KG1 (cell line): ENCODE results near the gene FLOT2.
"Not testable (repeated sequence)": the region's sequence is repeated elsewhere in the genome, so short reads cannot be mapped to it uniquely, and the experiment has no call there.

ENCODE experiments used
- DNase-seq: peaks from one replicate; lab custom pipeline; 2025; lab: John Stamatoyannopoulos, UW

FLOT2 gene

DNA sequence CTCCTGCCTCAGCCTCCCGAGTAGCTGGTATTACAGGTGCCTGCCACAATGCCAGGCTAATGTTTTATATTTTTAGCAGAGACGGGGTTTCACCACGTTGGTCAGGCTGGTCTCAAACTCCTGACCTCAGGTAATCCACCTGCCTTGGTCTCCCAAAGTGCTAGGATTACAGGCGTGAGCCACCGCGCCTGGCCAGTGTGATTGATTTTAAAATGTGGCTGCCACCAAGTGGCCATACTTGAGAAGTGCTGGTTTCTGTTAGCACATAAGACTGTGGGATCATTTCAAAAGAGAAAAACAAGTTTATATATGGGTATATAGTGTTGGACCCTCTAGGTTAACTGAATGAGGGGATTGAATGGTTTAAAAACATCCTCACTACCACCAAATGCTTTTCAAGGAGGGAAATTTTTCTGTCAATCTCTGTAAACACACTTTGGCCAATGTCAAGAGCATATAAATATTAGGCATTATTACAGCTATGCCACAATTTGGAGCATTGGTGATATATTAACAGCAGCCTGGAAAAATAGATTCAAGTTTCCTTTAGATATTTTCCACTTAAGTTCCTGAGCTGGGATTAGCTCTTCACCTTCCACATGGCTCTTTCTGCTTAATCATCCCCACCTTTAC lies 18.9 kb upstream of the FLOT2 start:
- no peak for DNase-seq

DNA sequence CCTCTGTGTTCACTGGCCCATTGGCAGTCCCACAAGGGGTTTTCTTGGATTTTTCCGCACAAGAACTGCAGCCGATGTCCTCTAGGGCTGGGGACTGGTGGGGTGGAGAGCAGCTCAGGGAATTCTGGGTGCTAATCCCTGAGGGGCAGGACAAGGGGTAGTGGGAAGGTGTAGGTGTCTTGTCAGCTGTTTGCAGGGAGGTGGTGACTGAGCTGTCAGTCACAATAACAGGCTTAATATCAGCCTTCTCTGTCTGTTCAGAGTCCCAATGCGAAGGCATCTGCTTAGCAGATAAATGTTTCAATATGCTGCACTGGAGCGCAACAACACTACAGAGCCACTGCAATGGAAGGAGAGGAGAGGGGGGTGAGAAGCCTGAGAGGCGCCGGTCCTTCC lies 15.4 kb upstream of the FLOT2 start:
- DNase-seq, result no peak

DNA sequence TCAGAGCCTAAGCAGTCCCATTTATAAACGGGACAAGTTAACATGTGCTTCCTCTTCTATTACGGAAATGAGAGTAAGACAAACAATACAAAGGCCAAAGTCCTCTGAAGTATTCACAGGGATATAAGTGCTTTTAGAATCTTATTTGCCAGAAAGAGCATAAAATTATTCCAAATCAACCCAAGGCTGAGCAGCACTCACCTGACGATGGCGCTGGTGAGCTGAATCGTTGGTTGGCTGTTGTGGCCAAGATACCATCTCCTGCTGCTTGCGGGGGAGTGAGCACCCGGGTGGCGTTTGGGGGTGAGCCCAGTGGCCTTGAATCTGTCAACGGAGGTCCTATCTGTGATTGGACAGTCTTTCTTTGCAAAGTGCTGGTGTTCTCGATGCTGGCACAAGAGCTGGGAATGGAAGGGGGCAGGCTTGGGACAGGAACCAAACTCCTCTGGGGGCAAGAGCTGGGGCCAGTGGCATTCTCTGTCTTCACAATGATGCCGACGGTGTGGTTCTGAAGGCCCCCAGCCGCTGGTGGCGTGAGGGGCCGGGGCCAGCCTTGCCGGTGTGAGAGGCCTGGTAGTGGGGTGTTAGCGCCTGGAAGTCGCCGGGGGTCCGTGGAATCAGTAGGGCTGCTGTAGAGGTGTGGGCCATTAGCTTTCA lies 14.9 kb upstream of the FLOT2 start:
- no peak for DNase-seq

DNA sequence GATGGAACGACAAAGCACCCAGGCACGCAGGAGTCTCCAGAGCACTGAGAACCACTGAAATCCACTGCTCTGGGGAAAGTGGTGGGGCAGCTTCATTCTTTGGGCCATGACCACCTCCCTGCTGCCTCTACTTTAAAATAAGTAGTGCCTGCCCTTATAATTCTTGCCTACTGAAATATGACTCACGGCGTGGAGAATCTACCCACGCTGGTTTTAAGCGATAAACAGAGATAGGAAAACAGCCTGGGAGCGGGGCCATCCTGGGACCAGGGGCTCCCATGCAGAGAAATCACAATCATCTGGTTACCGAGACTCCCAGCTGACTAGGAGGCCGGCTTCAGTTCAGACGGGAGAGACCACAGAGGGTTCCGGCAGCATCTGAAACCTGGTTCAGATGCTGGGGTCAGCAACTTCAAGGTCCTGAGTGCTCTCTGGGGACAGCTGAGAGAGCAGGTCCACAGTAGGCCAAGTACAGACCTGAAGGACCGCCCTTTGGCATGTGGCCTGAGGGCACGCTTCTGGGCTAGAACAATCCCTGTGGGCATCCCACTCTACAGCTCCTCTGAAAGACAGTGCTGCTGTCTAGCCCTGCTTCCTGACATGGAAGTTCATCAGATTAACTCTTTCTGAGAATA lies 14.0 kb upstream of the FLOT2 start:
- no peak for DNase-seq

GRCh38 chr17:28910534-28910933 lies 13.0 kb upstream of the FLOT2 start:
- DNase-seq, result no peak

GRCh38 chr17:28908640-28909167 lies 11.2 kb upstream of the FLOT2 start:
- no peak for DNase-seq

- no peak for DNase-seq
Observed at GRCh38 chr17:28907709-28908475, 10.4 kb upstream of the FLOT2 start.

DNA sequence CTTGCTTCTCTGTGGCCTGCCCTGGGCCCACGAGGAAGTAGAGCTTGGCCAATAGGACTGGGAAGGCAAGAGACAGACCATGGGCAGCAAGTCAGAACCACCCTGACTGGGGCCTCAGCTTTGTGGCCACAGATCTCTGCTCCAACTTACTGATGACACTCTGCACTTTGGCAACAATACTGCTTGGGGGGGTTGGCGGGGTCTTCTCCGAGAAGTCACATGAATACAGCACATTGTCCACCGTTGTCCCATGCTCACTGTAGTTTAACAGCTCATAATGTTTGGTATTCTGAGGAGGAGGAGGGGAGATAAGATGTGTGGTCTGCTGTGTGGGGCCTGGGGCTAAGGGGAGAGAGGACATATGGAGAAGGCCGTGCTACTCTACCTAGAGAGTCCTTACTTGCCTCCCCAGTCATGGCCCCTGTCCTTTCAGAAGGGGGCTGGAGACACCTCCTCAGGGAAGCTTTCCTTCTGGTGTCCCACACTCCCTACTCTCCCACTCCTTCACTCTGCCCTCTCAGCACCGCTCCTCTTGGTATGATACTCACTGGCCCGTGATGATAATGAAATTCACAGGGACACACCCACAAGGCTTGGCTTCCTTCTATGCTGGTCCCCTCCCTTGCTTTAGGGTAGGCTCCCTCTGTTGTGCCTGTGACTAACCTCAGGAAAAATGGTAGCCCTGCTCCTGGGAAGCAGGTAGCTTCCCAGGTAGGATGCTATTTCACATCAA lies 9.3 kb upstream of the FLOT2 start:
- DNase-seq, result no peak

- DNase-seq, result no peak
Observed at GRCh38 chr17:28906276-28906675, 8.7 kb upstream of the FLOT2 start.

DNA sequence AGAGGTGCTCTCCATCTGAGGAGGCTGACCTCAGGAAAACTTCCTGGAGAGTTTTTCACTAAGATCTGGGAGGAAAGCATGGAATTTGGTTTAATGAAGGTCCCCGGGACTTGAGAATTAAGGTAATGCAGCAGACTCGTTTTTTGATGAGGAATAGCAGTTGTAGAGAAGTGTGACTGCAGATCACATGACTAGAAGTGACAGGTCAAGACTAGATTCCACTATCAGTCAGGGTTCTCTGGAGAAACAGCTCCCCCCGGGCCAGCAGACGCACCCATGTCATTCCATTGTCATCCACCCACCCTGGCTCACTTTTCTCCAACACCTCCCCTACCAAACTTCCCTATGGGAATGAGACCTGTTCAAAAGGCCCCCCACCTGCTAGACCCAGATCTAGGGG lies 7.3 kb upstream of the FLOT2 start:
- DNase-seq, result no peak

DNA sequence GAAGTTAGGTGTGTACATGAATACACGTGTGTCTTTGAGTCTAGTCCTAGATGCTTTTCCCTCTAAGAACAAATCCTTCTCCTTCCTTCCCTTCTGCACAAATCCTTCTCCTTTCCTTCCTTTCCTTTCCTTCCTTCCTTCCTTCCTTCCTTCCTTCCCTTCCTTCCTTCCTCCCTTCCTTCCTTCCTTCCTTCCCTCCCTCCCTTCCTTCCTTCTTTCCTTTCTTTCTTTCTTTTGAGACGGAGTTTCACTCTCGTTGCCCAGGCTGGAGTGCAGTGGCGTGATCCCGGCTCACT lies 6.0 kb upstream of the FLOT2 start:
- not testable (repeated sequence) for DNase-seq

GRCh38 chr17:28902819-28903545 lies 5.4 kb upstream of the FLOT2 start, which contains the start of gene DHRS13:
DHRS13 (minus strand) TSS chr17:28903079; CDS start chr17:28902944, 135 bp downstream.
- peak; percentile 85 for DNase-seq

DNA sequence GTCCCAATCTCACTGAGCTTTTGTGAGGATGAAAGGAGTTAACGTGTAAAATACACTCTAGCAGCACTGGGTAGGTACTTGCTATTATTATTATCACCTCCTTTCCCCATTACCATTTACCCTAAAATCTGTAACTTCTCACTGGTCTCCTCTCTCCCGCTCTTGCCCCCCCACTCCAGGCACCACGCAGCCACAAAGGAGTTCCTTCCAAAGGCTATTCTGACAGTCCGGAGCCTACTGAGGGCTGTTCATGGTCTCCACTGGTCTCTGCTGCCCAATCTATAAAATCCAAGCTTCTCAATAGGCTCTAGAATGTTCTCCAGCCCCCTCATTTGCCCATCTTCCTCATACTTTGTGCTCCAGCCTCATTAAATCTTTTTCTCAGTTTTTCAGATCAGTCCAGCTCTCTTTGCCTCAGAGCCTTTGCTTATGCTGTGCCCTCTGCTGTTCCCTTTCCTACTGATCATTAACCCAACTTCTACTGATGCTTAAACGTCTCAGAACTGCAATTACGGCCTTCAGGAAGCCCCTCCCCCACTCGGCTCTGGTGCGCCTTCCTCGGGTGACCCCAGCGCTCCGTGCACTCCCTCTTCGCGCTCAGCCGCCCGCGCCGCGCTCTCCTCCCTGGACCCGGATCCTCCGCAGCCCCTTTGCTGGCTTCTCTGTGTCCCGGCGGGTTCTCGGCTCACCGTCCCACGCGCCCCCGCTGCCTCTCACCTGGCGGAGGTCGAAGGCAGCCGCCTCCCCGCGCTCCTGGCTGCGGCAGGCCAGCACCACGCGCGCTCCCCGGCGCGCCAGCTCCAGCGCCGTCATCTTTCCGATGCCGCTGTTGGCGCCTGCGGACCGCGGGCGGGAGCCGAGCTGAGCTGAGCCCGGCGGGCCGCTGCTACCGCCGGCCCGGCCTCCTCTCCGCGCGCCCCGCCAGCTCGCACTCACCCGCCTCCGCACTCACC lies 4.6 kb upstream of the FLOT2 start:
- no peak for DNase-seq

DNA sequence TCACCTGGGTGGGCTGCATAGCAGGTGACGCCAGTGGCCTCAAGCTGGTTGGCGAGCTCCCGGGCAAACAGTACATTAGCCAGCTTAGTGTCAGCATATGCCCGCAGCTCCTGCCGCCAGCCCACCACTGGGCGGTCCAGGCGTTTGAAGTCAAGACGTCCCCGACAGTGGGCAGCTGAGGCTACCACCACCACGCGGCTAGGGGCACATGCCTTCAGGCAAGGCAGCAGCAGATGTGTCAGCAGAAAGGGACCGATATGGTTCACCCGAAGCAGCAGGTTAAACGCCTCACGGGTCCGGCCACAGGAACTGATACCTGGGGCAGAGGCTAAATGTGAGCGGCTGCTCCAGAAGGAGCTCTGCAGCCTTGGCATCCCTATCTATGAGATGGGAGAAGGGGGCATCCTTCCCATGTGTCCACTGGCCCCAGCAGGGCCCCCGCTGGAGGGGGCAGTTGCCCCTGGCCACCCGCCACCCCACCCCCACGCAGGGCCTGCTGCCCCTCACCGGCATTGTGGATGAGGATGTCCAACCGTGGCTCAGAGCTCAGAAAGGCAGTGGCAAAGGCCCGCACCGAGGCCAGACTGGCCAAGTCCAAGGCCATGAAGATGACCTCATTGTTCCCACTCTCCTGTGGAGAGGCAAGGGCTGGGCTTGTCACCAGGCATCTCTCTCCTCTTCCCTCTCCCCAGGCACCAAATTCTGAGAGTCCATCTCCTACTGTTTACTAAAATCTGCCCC lies 3.6 kb upstream of the FLOT2 start:
- DNase-seq, result no peak

DNA sequence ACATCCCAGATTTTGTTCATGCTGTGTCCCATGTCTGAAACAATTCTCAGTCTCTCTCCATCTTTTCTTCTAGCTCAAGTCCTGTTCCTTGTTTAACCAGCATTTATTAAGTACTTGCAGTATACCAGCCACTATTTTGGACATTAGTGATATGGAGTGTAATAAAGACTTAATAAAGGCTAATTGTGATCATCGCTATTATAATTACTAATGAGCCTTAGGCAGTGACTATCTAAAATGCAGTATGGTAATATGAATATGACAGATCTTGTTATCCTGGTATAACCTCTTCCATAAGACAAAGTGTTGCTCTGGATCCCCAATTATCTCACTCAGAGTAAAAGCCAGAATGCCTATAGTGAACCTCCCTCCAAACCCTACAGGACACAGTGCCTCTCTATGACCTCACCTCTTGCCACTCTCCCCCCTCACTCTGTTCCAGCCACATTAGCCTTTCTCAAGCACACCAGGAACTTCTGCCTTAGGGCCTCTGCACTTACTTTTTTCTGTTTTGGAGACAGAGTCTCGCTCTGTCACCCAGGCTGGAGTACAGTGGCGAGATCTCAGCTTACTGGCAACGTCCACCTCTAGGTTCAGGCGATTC lies 1.8 kb upstream of the FLOT2 start:
- DNase-seq, result no peak

GRCh38 chr17:28898527-28898955 lies 1.0 kb upstream of the FLOT2 start:
- no peak for DNase-seq

DNA sequence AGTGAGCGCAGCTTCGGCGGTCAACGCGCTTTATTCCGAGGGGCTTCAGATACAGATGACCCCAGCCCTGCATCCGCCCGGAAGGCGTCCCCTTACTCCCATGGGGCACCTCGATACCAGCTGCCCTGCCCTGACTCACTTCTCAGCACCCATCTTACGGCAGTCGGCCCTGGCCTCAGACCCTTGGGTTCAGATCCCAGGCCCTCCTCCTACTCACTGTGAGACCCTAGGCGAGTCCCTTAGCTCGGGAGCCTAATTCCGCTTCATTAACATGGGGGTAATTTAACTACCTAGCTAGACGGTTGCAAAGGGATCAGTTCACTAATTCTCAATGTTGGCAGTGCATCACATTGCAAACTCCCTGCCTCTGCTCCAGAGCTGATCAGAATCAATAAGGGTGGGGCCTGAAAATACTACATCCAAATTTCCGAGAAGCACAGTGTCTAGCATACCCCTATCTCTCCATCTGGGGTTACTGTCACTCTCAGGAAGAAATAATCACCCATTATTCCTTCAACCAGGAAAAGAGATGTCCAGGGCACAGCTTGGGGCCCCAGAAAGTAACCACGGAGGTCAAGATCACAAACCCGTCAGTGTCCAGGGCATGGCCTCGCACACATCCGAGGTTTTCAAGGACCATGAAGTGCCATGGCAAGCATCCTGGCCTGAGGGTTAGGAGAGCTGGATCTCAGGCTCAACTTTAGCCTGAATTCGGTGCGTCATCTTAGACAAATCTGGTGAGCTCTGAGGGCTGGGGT lies 415 bp upstream of the FLOT2 start:
- DNase-seq, result no peak

DNA sequence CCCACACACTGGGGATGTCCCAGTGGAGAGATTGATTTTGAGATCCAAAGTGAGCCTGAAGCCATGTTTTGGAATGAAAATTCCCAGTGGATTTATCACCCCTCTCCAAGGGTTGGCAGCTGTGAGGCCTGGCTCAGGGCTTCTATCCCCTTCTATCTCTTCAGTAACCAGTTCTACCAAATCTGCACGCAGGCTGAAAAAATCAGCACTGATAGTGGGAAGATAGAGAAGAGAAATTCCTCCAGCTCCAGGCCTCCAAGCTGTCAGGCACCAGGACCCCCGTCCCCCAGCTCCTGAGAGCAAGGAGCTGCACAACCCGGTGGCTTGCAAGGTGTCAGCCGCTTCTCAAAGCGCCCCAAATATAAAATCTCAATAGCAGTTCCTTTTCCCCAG lies 1.0 kb downstream of the FLOT2 start:
- no peak for DNase-seq
